Effector memory CD8-positive, alpha-beta T cell (primary cell): ENCODE measurements around the gene BAIAP2L1.

Experiments
- ATAC-seq: fragments of 150-1000 bp; cut with Tn5 transposase; replicated peaks from 2 replicates; pipeline ENCODE4 v1.10.0; 2021; ENCODE audit warnings: mild to moderate bottlenecking, moderate library complexity
- DNase-seq, 3 experiments: peaks; one replicate each; pipeline ENCODE4 v3.0.0; 2021
- H3K27ac Mint-ChIP-seq, 2 donors: one replicate each; pipeline ENCODE4 v1.8.0; 2022; ENCODE audit warnings: mild to moderate bottlenecking in 2 of 2, mixed read lengths in 2 of 2, moderate library complexity in 2 of 2
- H3K27me3 Mint-ChIP-seq, 2 donors: one replicate each; pipeline ENCODE4 v1.8.0; 2022; ENCODE audit warnings: mixed read lengths in 2 of 2
- H3K36me3 Mint-ChIP-seq: one replicate; pipeline ENCODE4 v1.8.0; 2022; ENCODE audit warnings: mild to moderate bottlenecking, moderate library complexity, mixed read lengths; ENCODE audit not compliant: insufficient read depth
- H3K4me1 Mint-ChIP-seq, 2 donors: one replicate each; pipeline ENCODE4 v1.8.0; 2022; ENCODE audit warnings: low read depth in 2 of 2, mixed read lengths in 2 of 2
- H3K4me3 Mint-ChIP-seq, 2 donors: one replicate each; pipeline ENCODE4 v1.8.0; 2022; ENCODE audit warnings: mild to moderate bottlenecking in 2 of 2, mixed read lengths in 2 of 2, moderate library complexity in 2 of 2
- H3K9me3 Mint-ChIP-seq, 2 donors: one replicate each; pipeline ENCODE4 v1.8.0; 2022; ENCODE audit warnings: mixed read lengths in 2 of 2

The BAIAP2L1 gene

GRCh38 chr7:98360221-98361130, 40.4 kb downstream of the BAIAP2L1 start:
- Mint-ChIP-seq H3K27me3 (peaks cover 0 to 3% of the 10 kb centered on the region in 2 donors), H3K4me3 (no peak overlapping the region), H3K27ac (no peak overlapping the region), H3K36me3 (no peaks in the 10 kb centered on the region), H3K9me3 (no peaks in the 10 kb centered on the region), H3K4me1 (no peaks in the 10 kb centered on the region)
- DNase-seq, result no peak
- ATAC-seq, result no peak

DNA sequence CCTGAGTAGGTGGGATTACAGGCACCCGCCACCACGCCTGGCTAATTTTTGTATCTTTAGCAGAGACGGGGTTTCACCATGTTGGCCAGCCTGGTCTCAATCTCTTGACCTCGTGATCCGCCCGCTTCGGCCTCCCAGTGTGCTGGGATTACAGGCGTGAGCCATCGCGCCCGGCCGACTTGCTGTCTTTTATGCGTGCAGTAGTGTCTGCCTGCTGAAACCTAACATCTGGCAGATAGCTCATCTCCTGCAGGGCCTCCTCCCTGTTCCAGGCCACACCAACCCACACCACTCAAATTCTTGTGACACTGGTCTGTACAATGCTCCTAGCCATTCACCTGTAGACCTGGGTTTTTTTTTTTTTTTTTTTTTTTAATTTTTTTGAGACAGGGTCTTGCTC, 41.5 kb downstream of the BAIAP2L1 start:
- DNase-seq (no peak), ATAC-seq (no peak)
- Mint-ChIP-seq H3K9me3 (no peaks in the 10 kb centered on the region), H3K4me1 (no peaks in the 10 kb centered on the region), H3K27me3 (peaks cover 7 to 9% of the 10 kb centered on the region in 2 donors), H3K27ac (no peak overlapping the region), H3K36me3 (no peaks in the 10 kb centered on the region), H3K4me3 (no peak overlapping the region)

DNA sequence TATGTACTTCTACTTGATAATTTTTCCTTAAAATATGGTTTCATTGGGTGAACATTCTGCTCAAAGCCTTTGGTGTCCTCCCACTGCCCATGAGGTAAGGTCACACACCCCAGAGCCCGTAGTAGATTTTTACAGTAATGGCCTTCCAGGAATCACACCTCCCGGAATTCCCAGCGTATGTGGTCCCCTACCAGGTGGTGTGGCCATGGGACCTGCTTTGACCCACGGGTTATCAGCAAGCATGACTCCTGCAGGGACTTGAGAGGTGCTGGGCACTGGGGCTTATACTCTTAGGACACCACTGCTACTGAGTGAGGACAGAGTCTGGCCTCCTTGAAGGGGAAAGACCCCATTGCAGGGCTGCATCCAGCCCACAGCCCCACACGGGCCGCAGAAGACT, 42.2 kb downstream of the BAIAP2L1 start:
- no peak overlapping the region for H3K4me3 Mint-ChIP-seq
- no peaks in the 10 kb centered on the region for H3K4me1 Mint-ChIP-seq
- ATAC-seq (no peak), DNase-seq (no peak)
- H3K9me3 Mint-ChIP-seq, result no peaks in the 10 kb centered on the region
- H3K27ac Mint-ChIP-seq, result no peak overlapping the region
- H3K27me3 Mint-ChIP-seq, result peaks cover 13 to 16% of the 10 kb centered on the region in 2 donors
- H3K36me3 Mint-ChIP-seq, result no peaks in the 10 kb centered on the region

DNA sequence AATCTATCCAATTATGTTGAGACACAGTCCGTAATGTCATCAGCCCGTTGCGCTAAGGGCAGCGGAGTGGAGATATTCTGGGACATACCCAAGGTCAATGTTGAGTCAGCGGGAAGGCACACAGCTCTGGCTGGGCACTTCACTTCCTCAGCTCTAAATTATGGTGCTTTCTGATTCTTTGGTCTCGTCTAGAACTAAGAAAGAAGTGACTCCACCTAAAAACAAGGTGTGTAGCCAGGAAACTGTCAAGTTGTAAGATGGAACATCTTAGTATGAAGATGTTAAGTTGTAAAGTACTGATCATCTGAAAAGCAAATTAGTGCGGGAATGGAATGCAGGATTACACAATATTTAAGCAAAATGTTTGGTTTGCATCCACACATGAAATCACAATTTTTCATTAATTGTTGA, 43.1 kb downstream of the BAIAP2L1 start:
- no peak for DNase-seq
- no peak for ATAC-seq
- no peaks in the 10 kb centered on the region for H3K4me1 Mint-ChIP-seq
- no peaks in the 10 kb centered on the region for H3K36me3 Mint-ChIP-seq
- H3K9me3 Mint-ChIP-seq, result no peaks in the 10 kb centered on the region
- peaks cover 16% of the 10 kb centered on the region in 2 donors for H3K27me3 Mint-ChIP-seq
- no peak overlapping the region for H3K4me3 Mint-ChIP-seq
- H3K27ac Mint-ChIP-seq, result no peak overlapping the region

- ATAC-seq, result no peak
- Mint-ChIP-seq H3K27me3 (peaks cover 34 to 39% of the 10 kb centered on the region in 2 donors), H3K4me3 (no peak overlapping the region), H3K27ac (no peak overlapping the region), H3K9me3 (no peaks in the 10 kb centered on the region), H3K36me3 (no peaks in the 10 kb centered on the region), H3K4me1 (no peaks in the 10 kb centered on the region)
- DNase-seq, result no peak
These were observed 45.7 kb downstream of the BAIAP2L1 start for GRCh38 chr7:98355250-98355538.

- Mint-ChIP-seq H3K9me3 (no peaks in the 10 kb centered on the region), H3K4me1 (no peaks in the 10 kb centered on the region), H3K27ac (no peak overlapping the region), H3K4me3 (no peak overlapping the region), H3K27me3 (peaks cover 34 to 44% of the 10 kb centered on the region in 2 donors), H3K36me3 (no peaks in the 10 kb centered on the region)
- ATAC-seq, result no peak
- no peak for DNase-seq
These were observed 46.2 kb downstream of the BAIAP2L1 start for GRCh38 chr7:98354511-98355249.

DNA sequence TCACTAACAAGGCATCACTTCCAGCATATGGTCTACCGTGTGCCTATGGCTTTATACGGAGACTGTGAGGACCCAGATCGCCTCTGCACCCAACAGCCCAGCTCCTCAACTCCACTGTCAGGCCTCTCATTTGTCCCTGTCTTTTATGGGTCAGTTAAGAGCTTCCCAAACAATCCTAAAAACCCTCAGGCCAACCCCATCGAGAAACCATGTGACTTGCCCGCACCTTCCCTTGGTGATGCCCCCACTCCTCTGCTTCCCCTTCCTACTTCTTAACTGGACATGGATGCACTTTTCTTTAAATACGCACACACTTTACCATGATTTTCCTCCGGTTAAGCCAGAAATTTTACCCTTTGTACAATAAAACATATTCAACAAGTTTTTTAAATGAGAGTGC, 46.8 kb downstream of the BAIAP2L1 start:
- peaks cover 34 to 50% of the 10 kb centered on the region in 2 donors for H3K27me3 Mint-ChIP-seq
- H3K27ac Mint-ChIP-seq, result no peak overlapping the region

GRCh38 chr7:98352621-98353020, 48.3 kb downstream of the BAIAP2L1 start:
- ATAC-seq, result no peak
- Mint-ChIP-seq H3K4me3 (no peak overlapping the region), H3K4me1 (no peaks in the 10 kb centered on the region), H3K27me3 (peaks cover 34 to 54% of the 10 kb centered on the region in 2 donors), H3K9me3 (no peaks in the 10 kb centered on the region), H3K36me3 (no peaks in the 10 kb centered on the region), H3K27ac (no peak overlapping the region)
- no peak for DNase-seq

More for the DNA sequence above, 46.8 kb downstream of the BAIAP2L1 start:
- DNase-seq, result no peak
- ATAC-seq, result no peak
- no peaks in the 10 kb centered on the region for H3K36me3 Mint-ChIP-seq
- H3K4me3 Mint-ChIP-seq, result no peak overlapping the region
- H3K4me1 Mint-ChIP-seq, result no peaks in the 10 kb centered on the region
- H3K9me3 Mint-ChIP-seq, result no peaks in the 10 kb centered on the region

DNA sequence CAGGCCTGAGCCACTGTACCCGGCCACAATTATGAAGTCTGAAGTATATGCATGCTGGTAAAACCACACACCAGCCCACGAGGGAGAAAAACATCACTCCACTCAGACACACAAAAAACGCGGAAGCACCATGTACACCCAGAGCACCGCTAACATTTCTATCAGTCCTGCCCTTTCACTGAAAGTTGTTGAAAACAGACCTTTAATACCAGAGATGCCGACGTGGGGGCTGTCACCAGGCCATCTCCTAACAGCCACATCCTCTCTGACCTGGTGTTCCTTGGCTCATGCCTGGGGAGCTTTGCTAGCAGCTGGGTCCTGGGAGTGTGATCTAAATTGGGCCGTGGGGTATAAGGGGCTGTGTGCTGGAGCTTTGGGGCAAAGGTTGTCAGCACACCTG, 49.8 kb downstream of the BAIAP2L1 start:
- no peaks in the 10 kb centered on the region for H3K4me1 Mint-ChIP-seq
- DNase-seq (no peak), ATAC-seq (no peak)
- no peak overlapping the region for H3K27ac Mint-ChIP-seq
- peaks cover 34 to 54% of the 10 kb centered on the region in 2 donors for H3K27me3 Mint-ChIP-seq
- H3K9me3 Mint-ChIP-seq, result no peaks in the 10 kb centered on the region
- H3K36me3 Mint-ChIP-seq, result no peaks in the 10 kb centered on the region
- no peak overlapping the region for H3K4me3 Mint-ChIP-seq

DNA sequence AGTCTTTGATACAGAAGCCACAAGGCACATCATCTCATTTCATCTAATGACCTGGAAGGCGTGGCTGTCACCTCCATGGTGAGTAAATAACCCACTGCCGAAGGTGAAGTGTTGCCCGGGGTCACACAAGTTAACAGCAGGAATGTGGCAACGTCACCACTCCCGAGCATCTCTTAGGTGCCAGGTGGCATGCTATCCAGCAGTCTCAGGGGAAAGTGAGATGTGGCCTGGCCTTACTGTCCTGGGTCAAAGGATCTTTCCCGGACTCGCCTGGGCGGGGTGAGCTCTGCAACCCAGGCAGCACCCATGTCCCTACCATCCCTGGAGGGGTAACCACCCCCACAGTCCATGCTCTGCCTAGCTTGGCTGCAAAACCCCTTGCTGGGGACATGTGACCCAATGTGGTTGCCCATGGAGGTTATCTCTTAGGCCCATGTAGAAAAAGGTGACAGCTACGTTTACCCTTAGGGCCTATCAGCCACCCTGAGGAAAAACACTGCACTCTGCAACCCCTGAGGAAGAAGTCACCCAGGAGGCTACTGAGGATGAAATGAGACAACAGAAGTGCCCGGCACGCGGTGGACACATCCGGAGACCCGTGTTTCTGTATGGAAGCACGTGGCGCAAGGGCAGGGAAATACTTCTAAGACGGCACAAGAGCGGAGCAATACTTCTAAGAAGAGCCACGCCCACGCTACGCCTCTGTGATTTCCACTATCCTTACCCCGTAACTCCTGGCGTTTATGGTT, 52.0 kb downstream of the BAIAP2L1 start:
- Mint-ChIP-seq H3K9me3 (no peaks in the 10 kb centered on the region), H3K4me1 (no peaks in the 10 kb centered on the region), H3K36me3 (no peaks in the 10 kb centered on the region), H3K27me3 (peaks cover 22 to 40% of the 10 kb centered on the region in 2 donors), H3K27ac (no peak overlapping the region), H3K4me3 (no peak overlapping the region)
- DNase-seq (no peak), ATAC-seq (no peak)

DNA sequence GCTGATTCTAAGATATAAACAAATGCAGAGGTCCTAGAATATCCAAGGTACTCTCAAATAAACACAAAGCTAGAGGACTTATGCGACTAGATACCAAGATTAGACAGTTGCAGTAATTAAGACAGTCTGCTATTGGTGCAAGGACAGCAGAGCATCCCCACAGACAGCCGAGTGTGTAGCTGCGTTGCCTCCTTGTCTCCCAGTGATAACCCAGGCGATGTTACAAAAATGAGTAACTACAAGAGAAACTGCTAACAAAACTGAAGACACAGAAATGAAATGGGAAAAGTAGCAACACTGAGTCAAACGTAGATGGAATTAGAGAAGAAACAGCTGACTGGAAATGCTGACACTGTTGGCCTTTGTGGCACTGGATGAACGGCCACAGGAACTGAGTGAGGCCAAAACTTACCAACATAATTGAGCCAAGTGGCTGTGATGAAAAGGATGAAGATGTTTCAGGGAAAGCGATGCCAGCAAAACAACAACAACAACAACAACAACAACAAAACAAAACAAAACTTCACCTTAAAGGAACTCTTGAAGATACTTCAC, 54.3 kb downstream of the BAIAP2L1 start:
- no peak for ATAC-seq
- Mint-ChIP-seq H3K27ac (no peak overlapping the region), H3K4me3 (no peak overlapping the region), H3K36me3 (peaks cover 3% of the 10 kb centered on the region), H3K27me3 (peaks cover 6 to 27% of the 10 kb centered on the region in 2 donors), H3K4me1 (no peaks in the 10 kb centered on the region), H3K9me3 (no peaks in the 10 kb centered on the region)
- DNase-seq, result no peak

- Mint-ChIP-seq H3K27ac (no peak overlapping the region), H3K4me1 (no peaks in the 10 kb centered on the region), H3K27me3 (no peaks in the 10 kb centered on the region), H3K36me3 (peaks cover 7% of the 10 kb centered on the region), H3K9me3 (no peaks in the 10 kb centered on the region), H3K4me3 (no peak overlapping the region)
- DNase-seq (no peak), ATAC-seq (no peak)
These were observed 59.8 kb downstream of the BAIAP2L1 start for GRCh38 chr7:98341106-98341505.

DNA sequence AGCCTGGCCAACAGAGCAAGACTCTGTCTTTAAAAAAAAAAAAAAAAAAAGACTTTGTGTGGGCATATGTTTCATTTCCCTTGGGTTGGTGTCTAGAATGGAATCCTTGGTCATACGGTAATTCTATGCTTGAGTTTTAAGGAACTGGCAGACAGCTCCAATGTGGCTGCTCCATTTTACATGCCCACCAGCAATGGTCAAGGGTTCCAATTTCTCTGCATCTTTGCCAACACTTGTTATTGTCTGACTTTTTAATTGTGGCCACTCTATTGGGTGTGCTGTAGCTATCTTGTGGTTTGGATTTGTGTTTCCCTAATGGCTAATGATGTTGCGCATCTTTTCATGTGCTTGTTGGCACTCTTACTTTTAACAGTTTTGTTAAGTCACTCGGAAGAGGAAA, 61.8 kb downstream of the BAIAP2L1 start:
- Mint-ChIP-seq H3K9me3 (no peaks in the 10 kb centered on the region), H3K27ac (no peak overlapping the region), H3K36me3 (peaks cover 7% of the 10 kb centered on the region), H3K4me3 (no peak overlapping the region), H3K4me1 (no peaks in the 10 kb centered on the region), H3K27me3 (peaks cover 0 to 11% of the 10 kb centered on the region in 2 donors)
- DNase-seq, result no peak
- ATAC-seq, result no peak
